Liver (tissue), 3 donors: ENCODE results near the gene PLEKHA8.

ENCODE experiments used
- ATF3 ChIP-seq: IDR thresholded peaks from 2 replicates; pipeline ENCODE4 v1.6.1; 2016; ENCODE audit warnings: antibody characterized with exemption
- CTCF ChIP-seq: fragments of 150-350 bp; IDR thresholded peaks from 2 replicates; pipeline ENCODE4 v1.5.1; 2017; ENCODE audit warnings: improper control_type of control experiment, low read depth, low read length; ENCODE audit not compliant: missing input control
- JUND ChIP-seq, 2 donors: IDR thresholded peaks; 2 replicates each; pipeline ENCODE4 v1.6.1; 2016; ENCODE audit warnings: antibody characterized with exemption in 2 of 2
- MAX ChIP-seq: IDR thresholded peaks from 2 replicates; pipeline ENCODE4 v1.6.1; 2016; ENCODE audit warnings: antibody characterized with exemption
- SP1 ChIP-seq: IDR thresholded peaks from 2 replicates; pipeline ENCODE4 v1.6.1; 2018; ENCODE audit warnings: antibody characterized with exemption, mild to moderate bottlenecking
- ZBTB33 ChIP-seq: IDR thresholded peaks from 2 replicates; pipeline ENCODE4 v1.6.1; 2016; ENCODE audit warnings: antibody characterized with exemption
- donor health status: healthy.
- donor health status: healthy.

- no peak for TF ChIP-seq ZBTB33
- TF ChIP-seq SP1, result no peak
- no peak for TF ChIP-seq CTCF
- no peak for TF ChIP-seq ATF3
- TF ChIP-seq JUND (IDR thresholded peaks at IDR 0.05), result no peak
- no peak for TF ChIP-seq MAX
Measured at GRCh38 chr7:30169579-30169978, 141.4 kb downstream of the PLEKHA8 start.
